HG03469 (cell line): Measurements from ENCODE around the gene AUTS2.

ENCODE experiments used
- ATAC-seq: cut with Tn5 transposase; IDR thresholded peaks from one replicate; pipeline ENCODE4 v1.9.1; 2021; ENCODE audit warnings: mild to moderate bottlenecking, moderate library complexity, moderate number of reproducible peaks; ENCODE audit not compliant: unreplicated experiment

The AUTS2 gene

GRCh38 chr7:70383066-70383782 is 784.9 kb downstream of the AUTS2 start:
- no peak for ATAC-seq

GRCh38 chr7:70384024-70384423 is 785.7 kb downstream of the AUTS2 start:
- no peak for ATAC-seq

- no peak for ATAC-seq
Observed at GRCh38 chr7:70384891-70385290, 786.6 kb downstream of the AUTS2 start.

GRCh38 chr7:70387217-70387616 is 788.9 kb downstream of the AUTS2 start:
- no peak for ATAC-seq

- ATAC-seq = no peak
Observed at GRCh38 chr7:70389531-70390151, 791.4 kb downstream of the AUTS2 start.

GRCh38 chr7:70390251-70390650 is 792.0 kb downstream of the AUTS2 start:
- ATAC-seq = no peak

GRCh38 chr7:70392256-70392876 is 794.1 kb downstream of the AUTS2 start:
- ATAC-seq = no peak

- ATAC-seq = no peak
Observed at GRCh38 chr7:70392877-70393435, 794.7 kb downstream of the AUTS2 start.

GRCh38 chr7:70393956-70394355 is 795.7 kb downstream of the AUTS2 start:
- ATAC-seq = no peak

- no peak for ATAC-seq
Observed at GRCh38 chr7:70400829-70401380, 802.6 kb downstream of the AUTS2 start.

- ATAC-seq = no peak
Observed at GRCh38 chr7:70402069-70402468, 803.8 kb downstream of the AUTS2 start.

- ATAC-seq = no peak
Observed at GRCh38 chr7:70405241-70405640, 807.0 kb downstream of the AUTS2 start.

GRCh38 chr7:70406186-70406949 is 808.1 kb downstream of the AUTS2 start:
- ATAC-seq = no peak

GRCh38 chr7:70406950-70407209 is 808.6 kb downstream of the AUTS2 start:
- ATAC-seq = no peak

GRCh38 chr7:70408477-70408876 is 810.2 kb downstream of the AUTS2 start:
- ATAC-seq = no peak

- no peak for ATAC-seq
Observed at GRCh38 chr7:70408891-70409290, 810.6 kb downstream of the AUTS2 start.

- peak; percentile 74 for ATAC-seq
Observed at GRCh38 chr7:70410134-70410750, 812.0 kb downstream of the AUTS2 start.

- ATAC-seq = no peak
Observed at GRCh38 chr7:70414368-70414767, 816.1 kb downstream of the AUTS2 start.

- ATAC-seq = peak; percentile 64
Observed at GRCh38 chr7:70415179-70415972, 817.1 kb downstream of the AUTS2 start.
